ENCODE results near the gene ADCY5.

Gene ADCY5

DNA sequence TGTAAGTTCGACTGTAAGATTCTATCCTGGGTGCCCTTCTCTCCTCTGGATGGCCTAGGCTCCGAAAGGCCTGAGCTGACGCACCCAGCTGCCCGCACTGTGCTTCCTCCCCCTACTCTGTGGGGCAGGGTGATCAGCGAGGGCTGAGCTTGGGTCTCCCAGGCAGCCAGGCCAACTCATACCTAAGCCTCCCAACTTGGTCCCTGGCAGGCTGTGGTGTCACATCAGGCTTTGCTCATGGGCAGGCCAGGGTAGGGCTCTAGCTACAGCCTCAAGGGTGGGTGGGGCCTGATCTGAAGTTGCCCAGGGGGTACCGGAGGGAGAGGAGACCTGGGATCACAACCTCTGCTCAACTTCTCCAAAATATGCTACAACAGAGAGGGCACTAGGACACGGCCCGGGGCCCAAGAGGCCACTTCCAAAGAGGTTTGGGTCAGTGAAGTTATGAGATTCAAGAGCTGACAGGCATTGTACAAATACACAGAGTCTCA is 123.1 kb downstream of the ADCY5 start:
- no peak for DNase-seq (ENCODE audit: low spot score)

DNA sequence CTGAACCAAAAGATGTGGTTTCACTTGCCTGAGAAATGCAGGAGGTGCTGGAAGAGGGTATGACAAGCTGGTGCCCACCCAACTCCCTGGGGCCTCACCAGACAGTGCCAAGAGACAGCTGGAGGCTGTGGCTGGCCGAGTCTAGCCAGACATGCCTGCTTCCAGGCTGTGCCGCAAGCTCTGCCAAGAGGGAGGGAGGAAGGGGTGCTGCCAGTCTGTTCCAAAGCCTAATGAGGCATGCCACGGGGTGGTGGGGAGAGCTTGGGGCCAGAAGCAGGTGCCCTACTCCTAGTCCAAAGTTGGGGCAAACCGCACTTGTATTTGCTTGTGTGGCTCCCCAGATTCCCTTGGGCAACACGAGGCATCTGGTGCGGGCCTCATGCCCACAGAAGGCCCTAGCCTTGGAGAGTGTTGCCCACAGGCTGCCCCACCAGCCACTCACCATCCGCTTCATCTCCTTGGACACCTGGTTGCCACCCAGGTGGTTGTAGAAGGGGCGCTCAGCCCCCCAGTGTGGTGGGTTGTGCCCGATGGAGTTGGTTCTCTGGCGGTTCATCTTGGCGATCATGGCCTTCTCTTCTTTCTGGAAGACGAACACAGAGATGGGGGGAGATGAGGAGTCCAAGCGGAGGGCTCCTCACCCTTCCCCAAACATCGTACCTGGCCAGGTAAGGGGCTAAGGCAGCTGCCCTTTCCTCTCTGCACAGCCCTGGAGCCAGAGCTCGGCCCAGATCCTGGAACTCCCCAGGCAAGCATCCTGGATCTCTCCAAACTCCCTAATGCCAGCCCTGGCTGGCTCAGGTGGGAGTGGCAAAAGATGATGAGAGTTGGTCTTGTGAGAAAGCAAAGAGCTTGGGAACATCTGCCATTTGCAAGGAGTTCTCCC is 123.8 kb downstream of the ADCY5 start:
- no peak for DNase-seq (ENCODE audit: low spot score)

DNA sequence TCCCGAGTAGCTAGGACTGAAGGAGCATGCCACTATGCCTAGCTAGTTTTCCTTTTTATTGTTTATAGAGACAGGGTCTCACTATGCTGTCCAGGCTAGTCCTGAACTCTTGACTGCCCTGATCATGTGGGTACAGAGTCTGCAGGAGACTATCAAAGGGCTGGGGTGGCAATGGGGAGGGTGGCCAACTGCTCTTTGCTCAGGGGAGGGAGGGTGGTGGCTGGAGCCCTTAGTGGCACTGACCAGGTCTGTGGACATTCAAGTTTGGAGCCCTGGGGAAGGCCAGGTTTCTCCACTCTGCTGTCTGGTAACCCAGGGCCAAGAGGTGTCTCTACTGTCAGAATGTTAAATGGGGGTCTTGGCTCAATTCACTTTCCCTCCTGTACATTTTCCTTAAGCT is 125.1 kb downstream of the ADCY5 start:
- no peak for DNase-seq (ENCODE audit: low spot score)

DNA sequence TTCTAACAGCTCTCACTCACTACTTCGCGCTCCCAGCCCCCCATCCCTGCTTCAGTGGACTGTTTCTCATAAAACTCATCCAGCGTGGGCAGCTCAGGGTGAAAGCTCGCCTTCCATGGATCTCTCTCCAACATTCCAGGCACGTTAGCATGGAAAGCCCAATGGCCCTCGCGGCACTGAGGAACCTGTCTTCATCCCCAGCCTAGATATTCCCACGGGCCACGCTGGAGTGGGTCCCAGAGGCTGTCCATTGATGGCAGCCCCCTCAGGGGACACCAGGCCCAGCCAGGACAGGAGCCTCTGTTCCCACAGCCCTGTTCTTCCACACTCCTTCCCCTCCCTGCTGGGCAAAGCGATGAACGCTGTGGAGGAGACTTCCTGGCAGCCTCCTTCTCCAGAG is 126.0 kb downstream of the ADCY5 start:
- DNase-seq (ENCODE audit: low spot score) = no peak

DNA sequence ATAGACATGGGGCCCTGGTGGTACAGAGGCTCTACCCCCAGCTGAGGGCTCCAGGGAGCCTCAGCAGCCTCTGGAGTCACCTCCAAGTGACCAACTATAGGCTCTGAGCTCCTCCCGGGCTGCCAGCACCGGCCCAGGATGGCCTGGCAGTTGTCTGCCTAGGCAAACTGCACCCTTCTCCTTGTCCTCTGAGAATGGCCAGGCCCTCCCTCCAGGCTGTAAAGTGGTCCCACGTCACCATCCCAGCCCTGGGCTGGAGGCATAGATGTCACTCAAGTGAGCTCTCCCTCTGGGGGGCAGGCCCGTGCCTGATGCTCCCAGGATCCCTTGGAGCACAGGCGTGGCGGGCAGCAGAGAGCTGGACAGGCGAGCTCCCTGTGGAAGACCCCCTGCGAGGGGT is 127.1 kb downstream of the ADCY5 start:
- no peak for DNase-seq (ENCODE audit: low spot score)

DNA sequence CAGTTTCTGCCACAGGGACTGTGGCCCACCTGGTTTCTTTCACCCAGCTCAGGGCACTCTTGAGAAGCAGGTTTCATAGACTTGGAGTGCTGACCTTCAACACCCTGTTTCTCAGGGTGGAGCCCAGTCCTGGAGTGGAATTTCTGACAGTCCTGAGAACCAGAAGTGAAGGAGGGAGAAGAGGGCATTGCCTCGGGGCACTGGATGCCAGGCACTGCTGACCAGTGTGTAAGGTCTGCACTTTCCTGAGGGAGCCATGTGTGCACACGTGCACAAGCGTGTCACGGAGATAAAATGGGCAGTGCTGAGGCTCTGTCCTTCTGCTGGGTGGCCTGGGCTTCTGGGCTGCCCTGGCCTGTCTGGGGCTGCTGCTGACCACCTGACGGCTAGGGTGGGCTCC is 128.7 kb downstream of the ADCY5 start:
- DNase-seq (ENCODE audit: low spot score) = no peak

DNA sequence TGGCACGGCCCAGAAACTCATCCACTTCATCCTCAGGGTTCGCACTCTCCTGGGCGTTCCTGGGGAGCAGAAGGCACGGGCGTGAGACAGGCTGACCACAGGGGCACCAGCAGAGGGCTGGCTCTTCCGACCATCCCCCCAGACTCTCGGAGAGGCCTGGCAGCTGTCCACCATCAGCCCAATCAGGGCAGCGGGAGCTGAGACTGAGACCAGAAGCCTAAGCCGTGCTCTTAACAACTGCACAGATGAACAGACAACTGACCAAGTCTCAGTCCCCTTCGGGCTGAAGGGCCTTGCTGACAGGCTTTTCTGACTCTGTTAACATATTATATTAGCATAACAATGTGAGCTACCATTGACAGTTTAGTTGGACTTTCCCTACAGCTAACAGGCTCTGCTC is 129.1 kb downstream of the ADCY5 start:
- DNase-seq (ENCODE audit: low spot score) = no peak

DNA sequence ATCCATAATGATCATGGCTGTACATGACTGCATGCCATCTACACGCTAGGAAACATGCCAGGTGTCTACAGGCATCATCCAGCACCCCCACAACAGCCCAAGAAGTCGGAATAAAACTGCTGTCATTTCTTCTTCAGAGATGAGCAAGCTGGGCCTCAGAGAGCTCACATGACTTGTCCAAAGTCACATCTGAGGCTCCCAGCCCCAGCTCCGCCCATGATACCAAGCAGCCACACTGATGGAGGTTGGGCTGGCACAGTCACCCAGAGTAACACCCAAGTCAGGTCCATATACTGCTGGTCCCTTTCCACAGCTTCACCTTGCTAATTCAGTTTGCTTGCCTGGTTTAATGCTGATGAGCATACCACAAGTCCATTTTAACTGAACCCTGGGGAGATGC is 130.5 kb downstream of the ADCY5 start:
- DNase-seq (ENCODE audit: low spot score) = no peak

DNA sequence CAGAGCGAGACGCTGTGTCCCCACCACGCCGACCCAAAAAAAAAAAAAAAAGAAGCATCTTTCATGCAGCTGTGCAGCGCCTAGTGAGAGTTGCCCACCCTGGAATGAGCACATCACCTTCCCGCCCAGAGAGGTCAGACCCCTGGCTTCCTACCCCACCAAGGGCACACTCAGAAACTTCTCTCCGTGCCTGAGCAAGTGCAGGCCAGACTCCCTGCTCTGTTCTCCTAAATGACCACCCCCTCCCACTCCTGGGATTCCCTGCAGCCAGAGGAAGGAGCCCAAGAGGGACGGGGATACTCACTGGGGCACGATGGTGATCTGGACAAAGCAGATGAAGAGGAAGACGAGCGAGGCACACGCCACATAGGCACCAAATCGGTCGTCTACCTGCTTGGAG is 131.2 kb downstream of the ADCY5 start:
- no peak for DNase-seq (ENCODE audit: low spot score)

DNA sequence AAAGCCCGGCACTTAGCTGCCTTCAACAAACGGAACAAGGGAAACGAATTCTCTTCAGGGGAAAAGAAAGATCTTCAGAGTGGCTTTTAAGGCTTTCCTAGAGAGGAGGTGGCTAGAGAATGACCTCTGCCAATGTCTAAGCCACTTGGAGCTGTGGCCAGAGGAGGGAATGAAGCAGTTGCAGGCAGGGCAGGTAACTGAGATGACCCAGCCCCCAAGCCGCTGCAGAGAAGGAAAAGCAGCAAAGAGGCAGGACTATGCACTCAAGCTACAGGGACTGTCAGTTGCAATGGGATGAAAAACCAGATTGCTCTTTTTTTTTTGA is 133.7 kb downstream of the ADCY5 start:
- DNase-seq (ENCODE audit: low spot score) = no peak

DNA sequence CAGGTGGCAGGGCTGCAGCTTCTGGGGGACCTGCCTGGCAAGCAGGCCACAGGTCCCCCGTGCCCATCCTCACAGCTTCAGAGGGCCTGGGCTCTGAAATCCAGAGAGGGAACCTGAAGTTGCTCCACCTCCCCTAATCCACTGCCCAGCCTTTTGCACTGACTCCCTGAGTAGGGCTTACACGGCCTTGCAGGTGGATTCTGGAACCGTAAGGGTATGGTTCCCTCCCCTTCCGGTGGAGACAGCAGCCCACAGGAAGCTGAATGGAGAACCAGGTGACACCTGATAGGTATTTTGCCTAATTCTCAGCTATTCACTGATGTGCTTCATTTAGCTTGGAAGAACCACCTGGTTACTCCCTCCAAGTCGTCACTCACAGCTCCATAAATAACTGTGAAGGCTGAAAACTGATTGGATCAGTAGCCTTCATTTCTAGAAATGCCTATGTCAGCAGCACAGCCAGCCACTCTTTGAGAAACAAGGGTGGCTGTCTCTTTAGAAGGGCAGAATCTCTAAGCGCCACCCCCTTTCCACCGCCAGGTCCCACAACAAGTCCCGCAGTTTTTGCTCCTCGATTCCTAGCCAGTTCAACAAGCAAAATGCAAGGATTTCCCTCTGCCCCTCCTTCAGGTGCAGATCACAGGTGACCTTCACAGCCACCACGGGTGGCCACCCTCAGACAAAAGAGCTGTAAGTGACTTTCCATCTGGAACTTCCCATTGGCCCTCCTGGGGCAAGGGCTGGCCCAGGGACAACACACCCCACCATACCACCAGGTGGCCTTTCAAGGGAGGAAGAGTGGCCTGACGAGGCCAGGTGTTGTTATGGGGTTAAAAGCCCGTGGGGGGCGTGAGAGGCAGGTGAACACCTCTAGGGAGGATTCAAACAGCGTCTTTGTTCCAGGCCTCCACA is 134.3 kb downstream of the ADCY5 start:
- no peak for DNase-seq (ENCODE audit: low spot score)

DNA sequence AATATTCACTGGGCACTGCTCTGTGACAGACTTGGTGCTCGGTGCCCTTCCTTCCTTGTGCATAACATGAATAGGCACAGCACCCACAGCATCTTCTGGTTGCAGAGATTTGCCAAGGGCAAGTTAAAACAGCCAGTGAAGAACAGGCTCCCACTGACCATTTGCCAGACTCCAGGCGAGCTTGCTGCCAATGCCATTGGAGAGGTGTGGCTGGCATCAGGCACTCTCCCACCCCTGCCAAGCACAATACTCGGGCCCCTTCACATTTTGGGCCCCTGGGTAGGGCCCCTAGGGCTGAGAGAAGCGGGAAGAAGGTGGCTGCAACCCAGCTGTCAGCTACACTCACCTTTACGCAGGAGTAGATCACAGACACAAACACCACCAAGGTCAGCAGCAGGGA is 135.0 kb downstream of the ADCY5 start:
- no peak for DNase-seq (ENCODE audit: low spot score)

DNA sequence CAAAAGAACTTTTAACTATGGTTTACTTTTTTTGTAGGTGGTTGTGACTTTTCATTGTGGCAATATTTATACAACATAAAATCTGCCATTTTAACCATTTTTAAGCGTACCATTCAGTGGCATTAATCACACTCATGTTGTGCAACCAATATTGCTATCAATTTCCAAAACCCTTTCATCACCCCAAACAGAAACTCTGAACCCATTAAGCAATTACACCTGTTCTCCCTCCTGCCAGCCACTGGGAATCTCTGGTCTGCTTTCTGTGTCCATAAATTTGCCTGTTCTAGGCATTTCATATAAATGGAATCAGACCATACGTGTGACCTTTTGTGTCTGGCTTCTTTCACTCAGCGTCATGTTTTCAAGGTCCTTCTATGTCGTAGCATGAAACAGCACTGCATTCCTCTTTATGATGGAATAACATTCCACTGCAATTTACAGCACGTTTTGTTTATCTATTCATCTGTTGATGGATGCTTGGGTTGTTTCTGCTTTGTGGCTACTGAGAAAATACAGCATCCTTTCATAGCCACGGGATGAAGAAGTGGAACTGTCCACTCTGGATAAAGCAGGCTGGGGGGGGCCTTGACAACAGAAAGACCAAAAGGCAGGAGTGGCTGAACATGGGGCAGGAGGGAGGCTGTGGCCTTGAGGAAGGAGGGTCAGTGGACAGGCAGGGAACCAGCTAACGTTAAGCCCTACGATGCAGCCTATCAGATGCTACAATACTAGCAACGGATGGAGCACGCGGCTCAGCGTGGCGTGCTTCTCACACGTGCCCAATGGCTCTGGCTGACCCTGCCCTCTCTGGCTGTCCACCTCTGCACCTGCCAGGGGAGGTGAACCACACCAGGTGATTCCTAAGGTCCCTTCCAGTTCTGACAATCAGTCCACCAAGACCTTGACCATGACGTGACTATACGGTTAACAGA is 136.3 kb downstream of the ADCY5 start:
- DNase-seq (ENCODE audit: low spot score) = no peak

DNA sequence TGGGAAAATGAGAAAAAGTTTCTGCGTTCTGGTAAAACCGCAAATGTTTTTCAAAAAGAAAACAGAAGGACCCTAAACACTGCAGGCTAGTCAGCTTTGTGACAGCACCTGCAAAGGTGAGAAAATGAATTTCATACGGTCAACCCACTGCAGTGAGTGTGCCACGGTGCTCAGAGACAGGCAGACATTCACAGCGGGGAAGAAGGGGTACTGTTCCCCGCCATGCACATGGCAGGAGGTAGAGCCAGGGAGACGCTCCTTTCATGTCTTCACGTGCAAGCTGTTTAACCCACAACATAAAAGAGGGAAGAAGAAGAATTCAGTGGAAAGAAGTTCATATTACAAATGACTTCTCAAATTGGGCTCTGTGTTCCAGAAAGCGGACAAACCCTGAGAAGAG is 137.7 kb downstream of the ADCY5 start:
- no peak for DNase-seq (ENCODE audit: low spot score)

DNA sequence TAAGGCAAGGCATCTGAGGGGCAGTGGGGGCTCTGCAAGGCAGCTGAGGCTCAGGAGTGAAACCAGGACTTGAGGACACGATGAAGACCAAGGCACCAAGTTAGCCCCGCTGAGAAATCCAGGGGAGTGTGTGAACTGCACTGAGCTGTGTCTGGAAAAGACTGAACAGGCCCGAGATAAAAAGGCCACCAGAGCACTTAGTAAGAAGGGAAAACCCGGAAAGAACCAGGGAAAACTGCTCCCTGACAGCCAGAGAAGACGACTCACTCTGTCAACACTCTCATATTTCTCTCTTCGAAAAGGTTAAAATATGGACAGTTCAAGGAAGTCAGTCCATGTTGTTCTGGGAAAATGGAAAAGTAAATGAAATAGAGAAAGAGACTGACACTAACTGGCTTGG is 138.1 kb downstream of the ADCY5 start:
- peak; percentile 66 for DNase-seq (ENCODE audit: low spot score)

DNA sequence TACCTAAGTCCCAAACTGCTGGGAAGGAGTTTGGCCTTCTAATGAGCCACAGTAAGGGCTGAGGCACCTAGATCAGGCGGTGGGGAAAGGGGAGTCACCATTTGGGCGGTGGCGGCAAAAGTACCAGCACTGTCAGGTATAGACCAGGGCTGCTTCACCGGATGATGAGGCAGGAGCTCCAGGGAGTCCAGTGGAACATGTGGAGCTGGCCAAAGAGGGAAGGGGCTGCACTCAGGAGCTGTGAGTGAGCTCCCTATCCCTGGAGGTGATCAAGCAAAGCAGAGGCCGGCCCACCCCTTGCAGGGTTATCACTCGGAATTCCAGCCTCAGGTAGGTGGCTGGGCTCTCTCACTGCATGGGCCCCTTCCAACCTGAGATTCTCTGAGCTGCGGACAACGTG is 138.7 kb downstream of the ADCY5 start:
- DNase-seq (ENCODE audit: low spot score) = no peak

DNA sequence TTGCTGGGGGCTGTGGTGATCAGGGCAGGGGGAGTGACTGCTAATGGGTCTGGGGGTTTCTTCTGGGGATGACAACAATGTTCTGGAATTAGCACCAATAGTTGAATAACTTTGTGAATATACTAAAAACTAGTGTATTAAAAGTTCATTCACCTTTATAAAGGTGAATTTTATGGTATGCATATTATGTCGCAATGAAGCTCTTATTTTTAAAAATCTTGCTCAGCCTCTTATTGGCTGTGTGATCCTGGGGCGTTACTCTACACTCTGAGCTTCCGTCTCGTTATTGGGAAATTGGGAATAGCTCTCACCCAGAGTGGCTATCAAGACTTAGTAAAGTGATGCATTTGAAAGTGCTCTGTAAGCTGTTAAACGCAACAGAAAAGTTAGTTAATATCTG is 141.8 kb downstream of the ADCY5 start:
- DNase-seq (ENCODE audit: low spot score) = no peak

DNA sequence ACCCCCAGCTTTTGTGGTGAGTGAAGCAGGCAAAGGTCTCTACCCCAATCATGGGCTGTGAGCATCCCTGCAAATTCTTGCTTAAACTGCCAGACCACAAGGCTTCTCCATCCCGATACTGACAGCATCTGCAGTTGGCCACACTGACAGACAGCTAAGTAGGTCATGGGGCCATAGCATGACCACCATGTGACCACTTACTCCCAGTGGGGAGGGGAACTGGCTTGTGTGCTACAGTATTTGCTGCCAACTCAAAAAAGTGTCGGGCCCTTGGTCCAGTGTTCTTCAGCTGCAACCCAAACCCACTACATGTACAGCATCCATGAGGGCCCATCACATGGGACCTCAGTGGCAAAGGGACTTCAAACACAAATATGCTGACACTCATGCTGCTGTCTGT is 143.7 kb downstream of the ADCY5 start:
- no peak for DNase-seq (ENCODE audit: low spot score)

DNA sequence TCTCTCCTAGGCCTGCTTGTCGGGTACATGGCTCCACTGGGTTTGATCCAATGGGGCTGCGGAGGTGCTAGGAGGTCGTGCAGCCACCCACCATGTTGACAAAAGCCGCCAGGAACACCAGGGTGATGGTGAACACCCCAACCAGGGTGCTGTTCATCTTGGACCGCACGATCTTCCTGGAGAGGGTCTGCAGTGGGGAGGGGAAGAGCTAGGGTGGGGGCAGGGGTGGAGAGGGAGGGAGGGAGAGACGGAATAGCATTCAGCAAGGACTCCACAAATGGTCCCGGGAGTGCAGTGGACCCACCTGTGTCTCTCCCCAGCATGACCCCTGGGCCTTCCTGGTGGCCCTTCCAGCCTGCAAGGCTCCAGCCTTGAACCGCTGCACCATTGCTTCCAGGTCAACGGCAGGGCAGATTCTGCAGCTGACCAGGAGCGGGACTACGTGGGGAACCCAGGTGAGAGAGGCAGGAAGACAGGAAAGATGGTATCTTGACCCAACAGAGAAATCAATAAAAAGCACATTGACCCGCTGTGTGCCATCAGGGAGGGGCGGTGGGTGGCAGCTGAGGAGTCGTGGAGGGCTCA is 144.8 kb downstream of the ADCY5 start:
- no peak for DNase-seq (ENCODE audit: low spot score)

DNA sequence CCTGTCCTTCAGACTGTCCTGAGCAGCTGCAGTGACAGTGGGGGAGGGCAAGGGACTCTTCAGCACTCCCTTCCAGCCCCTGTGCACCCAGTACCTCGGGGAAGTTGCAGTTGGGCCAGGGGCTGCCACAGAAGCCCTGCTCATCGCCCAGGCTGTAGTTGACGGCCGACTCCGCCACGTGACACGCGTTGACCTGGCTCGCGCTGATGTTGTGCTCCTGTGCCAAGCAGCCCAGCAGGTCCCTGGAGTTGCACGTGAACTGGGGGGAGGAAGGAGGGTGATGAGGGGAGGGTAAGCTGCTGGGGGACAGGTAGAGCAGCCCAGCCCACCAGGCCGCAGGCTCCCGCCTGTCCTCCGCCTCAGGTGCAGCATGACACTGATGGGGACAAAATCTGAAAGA is 145.9 kb downstream of the ADCY5 start:
- DNase-seq (ENCODE audit: low spot score) = no peak

DNA sequence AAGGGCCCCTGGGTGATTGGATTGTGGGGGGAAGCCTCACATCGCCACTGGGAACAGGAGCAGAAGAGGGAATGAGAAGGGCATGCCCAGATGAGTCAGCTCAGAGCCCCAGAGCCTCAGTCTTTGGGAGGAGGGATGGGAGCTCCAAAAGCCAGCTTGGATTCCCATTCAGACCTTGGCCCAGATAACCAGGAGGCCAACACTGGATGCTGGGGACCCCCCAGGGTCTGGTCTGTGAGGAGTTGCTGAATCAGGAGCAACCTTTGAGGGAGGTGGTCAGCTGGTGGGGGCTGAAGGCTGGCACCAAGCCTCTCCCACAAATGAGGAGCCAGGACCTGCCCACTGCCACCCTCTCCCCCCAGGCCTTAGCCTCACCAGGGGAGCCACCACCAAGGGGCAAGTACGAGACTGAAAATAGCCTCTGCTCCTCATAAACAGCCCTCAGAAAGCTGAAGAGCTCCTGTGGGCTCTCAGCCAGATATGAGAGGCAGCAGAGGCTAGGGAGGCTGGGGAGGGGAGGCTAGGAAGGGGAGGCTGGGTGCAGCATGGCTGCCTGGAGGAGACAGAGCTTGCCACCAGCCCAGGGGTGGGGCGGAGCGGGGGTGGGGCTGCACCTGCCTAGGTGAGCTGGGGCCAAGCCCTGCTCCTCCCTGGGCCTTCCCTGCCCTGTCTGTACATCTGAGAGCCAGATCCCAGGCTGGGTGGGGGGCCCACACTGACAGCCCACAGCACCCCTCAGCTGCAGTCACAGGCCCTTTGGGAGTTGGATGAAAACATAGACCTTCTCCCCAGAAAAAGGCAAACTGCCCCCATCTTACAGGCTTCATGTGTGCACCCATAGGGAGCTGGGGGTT is 147.3 kb downstream of the ADCY5 start:
- DNase-seq (ENCODE audit: low spot score) = no peak
